Astrocyte (in vitro differentiated cells and primary cell): Measurements from ENCODE around the gene LIMS1. TPM values are rescaled to one million over a fixed set of nuclear protein-coding genes. Genes with fewer than 3 reads are reported as not detected.
A peak's percentile ranks its signal among the peaks of the same experiment; 100 is the strongest.

Experiments
- DNase-seq: peaks from one replicate; pipeline ENCODE4 v3.0.0-alpha.2; 2010; ENCODE audit warnings: low read depth
- FAIRE-seq: peaks from 2 replicates; lab custom pipeline; 2011; peaks lifted over from hg19 to GRCh38; lab: Jason Lieb, UNC
- H2AFZ ChIP-seq: 2 replicates; pipeline ENCODE4 v1.6.0; 2012; ENCODE audit warnings: low read depth, low read length, inconsistent platforms
- H3K27ac ChIP-seq: 2 replicates; pipeline ENCODE4 v1.5.1; 2011; ENCODE audit warnings: low read depth, low read length, inconsistent platforms
- H3K27me3 ChIP-seq: 2 replicates; pipeline ENCODE4 v1.6.0; 2011; ENCODE audit warnings: low read length, inconsistent platforms; ENCODE audit not compliant: insufficient read depth
- H3K36me3 ChIP-seq: 2 replicates; pipeline ENCODE4 v1.5.1; 2011; ENCODE audit warnings: low read length, inconsistent platforms; ENCODE audit not compliant: insufficient read depth
- H3K4me1 ChIP-seq: 2 replicates; pipeline ENCODE4 v1.5.1; 2011; ENCODE audit warnings: low read length, inconsistent platforms; ENCODE audit not compliant: insufficient read depth
- H3K4me2 ChIP-seq: 2 replicates; pipeline ENCODE4 v1.6.0; 2012; ENCODE audit warnings: low read length, inconsistent platforms
- H3K4me3 ChIP-seq: 2 replicates; pipeline ENCODE4 v1.5.1; 2011; ENCODE audit warnings: low read depth, mild to moderate bottlenecking, low read length, inconsistent platforms; ENCODE audit not compliant: insufficient read depth
- H3K79me2 ChIP-seq: 2 replicates; pipeline ENCODE4 v1.6.0; 2012; ENCODE audit warnings: mild to moderate bottlenecking, low read length, inconsistent platforms; ENCODE audit not compliant: insufficient read depth
- H3K9ac ChIP-seq: 2 replicates; pipeline ENCODE4 v1.6.0; 2012; ENCODE audit warnings: mild to moderate bottlenecking, low read length, inconsistent platforms
- H3K9me3 ChIP-seq: 2 replicates; pipeline ENCODE4 v1.5.1; 2012; ENCODE audit warnings: low read depth, mild to moderate bottlenecking, low read length, inconsistent platforms; ENCODE audit not compliant: insufficient read depth
- H4K20me1 ChIP-seq: 2 replicates; pipeline ENCODE4 v1.6.0; 2012; ENCODE audit warnings: low read length, inconsistent platforms; ENCODE audit not compliant: insufficient read depth
- H3K27ac Mint-ChIP-seq: one replicate; pipeline ENCODE4 v1.8.0; 2021; ENCODE audit warnings: mild to moderate bottlenecking, mixed read lengths; ENCODE audit not compliant: unreplicated experiment
- H3K27me3 Mint-ChIP-seq: one replicate; pipeline ENCODE4 v1.8.0; 2021; ENCODE audit warnings: low read depth, mixed read lengths; ENCODE audit not compliant: unreplicated experiment
- H3K36me3 Mint-ChIP-seq: one replicate; pipeline ENCODE4 v1.8.0; 2021; ENCODE audit warnings: low read depth, mixed read lengths; ENCODE audit not compliant: unreplicated experiment
- H3K4me1 Mint-ChIP-seq: one replicate; pipeline ENCODE4 v1.8.0; 2021; ENCODE audit warnings: low read depth, mixed read lengths; ENCODE audit not compliant: unreplicated experiment
- H3K4me3 Mint-ChIP-seq: one replicate; pipeline ENCODE4 v1.8.0; 2021; ENCODE audit warnings: mild to moderate bottlenecking, moderate library complexity, mixed read lengths; ENCODE audit not compliant: unreplicated experiment
- H3K9me3 Mint-ChIP-seq: one replicate; pipeline ENCODE4 v1.8.0; 2021; ENCODE audit warnings: mild to moderate bottlenecking, mixed read lengths; ENCODE audit not compliant: unreplicated experiment
- EZH2 ChIP-seq: IDR thresholded peaks from 2 replicates; pipeline ENCODE4 v1.6.1; 2012; ENCODE audit warnings: mild to moderate bottlenecking, low read length, inconsistent platforms; ENCODE audit not compliant: insufficient read depth
- total RNA-seq: library from RNA; stranded (reverse); gene quantifications from 2 replicates; pipeline ENCODE4 v1.2.1, GENCODE V29; 2021
- TF ChIP-seq, protein P1 (sequence below): IDR thresholded peaks from 2 replicates; pipeline ENCODE4 v1.5.1; 2011; ENCODE audit warnings: low read depth, mild to moderate bottlenecking, inconsistent platforms, low read length, moderate library complexity; ENCODE audit not compliant: insufficient read depth

Gene LIMS1
- total RNA-seq, 1 donor from 2014 or later, result 205 TPM

DNA sequence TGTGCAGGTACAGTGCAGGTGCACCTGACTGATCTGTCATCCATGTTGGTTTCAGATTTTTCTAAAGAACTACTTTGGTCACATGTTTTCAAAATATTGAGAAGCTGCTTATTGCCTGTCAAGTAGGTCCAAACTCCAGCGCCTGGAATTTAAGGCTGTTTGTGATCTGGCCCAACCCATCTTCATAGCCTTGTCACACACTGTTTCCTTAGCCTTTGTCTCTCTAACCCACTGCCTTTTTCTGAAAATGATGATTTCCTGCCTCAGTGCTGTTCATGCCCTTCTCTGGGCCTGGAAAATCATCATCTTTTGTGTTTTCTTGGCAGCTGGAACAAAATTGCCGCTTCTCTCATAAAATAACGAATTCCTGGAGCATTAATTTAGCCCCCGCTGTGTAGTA, 7.2 kb downstream of the LIMS1 start:
- H3K4me3 ChIP-seq, result no peak overlapping the region
- no peak overlapping the region for H2AFZ ChIP-seq
- H3K27me3 ChIP-seq, result no peaks in the 10 kb centered on the region
- H3K4me2 ChIP-seq, result peak overlapping the region; percentile 24
- peaks cover 89% of the 10 kb centered on the region for H4K20me1 ChIP-seq
- Mint-ChIP-seq H3K27me3 (no peaks in the 10 kb centered on the region), H3K4me3 (no peak overlapping the region), H3K4me1 (peaks cover 40% of the 10 kb centered on the region), H3K9me3 (no peaks in the 10 kb centered on the region), H3K27ac (no peak overlapping the region), H3K36me3 (peaks cover 7% of the 10 kb centered on the region)
- peak overlapping the region; percentile 12 for H3K27ac ChIP-seq
- no peak for TF ChIP-seq EZH2
- TF ChIP-seq, protein P1, sequence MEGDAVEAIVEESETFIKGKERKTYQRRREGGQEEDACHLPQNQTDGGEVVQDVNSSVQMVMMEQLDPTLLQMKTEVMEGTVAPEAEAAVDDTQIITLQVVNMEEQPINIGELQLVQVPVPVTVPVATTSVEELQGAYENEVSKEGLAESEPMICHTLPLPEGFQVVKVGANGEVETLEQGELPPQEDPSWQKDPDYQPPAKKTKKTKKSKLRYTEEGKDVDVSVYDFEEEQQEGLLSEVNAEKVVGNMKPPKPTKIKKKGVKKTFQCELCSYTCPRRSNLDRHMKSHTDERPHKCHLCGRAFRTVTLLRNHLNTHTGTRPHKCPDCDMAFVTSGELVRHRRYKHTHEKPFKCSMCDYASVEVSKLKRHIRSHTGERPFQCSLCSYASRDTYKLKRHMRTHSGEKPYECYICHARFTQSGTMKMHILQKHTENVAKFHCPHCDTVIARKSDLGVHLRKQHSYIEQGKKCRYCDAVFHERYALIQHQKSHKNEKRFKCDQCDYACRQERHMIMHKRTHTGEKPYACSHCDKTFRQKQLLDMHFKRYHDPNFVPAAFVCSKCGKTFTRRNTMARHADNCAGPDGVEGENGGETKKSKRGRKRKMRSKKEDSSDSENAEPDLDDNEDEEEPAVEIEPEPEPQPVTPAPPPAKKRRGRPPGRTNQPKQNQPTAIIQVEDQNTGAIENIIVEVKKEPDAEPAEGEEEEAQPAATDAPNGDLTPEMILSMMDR, result no peak
- H3K9ac ChIP-seq, result peak overlapping the region; percentile 48
- FAIRE-seq, result no peak
- DNase-seq, result no peak
- peaks cover 100% of the 10 kb centered on the region for H3K79me2 ChIP-seq
- peaks cover 31% of the 10 kb centered on the region for H3K4me1 ChIP-seq
- no peaks in the 10 kb centered on the region for H3K9me3 ChIP-seq
- peaks cover 5% of the 10 kb centered on the region for H3K36me3 ChIP-seq

DNA sequence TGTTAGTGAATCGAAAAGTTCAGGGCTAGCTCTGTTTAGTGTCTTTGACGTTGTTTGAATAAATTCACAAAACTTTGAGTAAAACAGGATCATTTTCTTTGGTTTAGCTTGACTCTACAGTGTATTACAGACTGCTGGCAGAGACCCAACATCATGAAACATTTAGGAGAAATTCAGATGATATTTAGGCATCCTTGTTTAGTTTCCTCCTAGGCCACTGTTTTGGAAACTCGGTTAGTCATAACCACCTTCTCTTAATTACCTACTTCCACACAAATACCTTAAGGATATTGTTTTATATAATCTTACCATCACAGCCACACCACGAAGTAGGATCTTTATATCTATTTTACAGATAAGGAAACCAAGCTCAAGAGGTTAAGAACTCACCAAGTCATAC, 7.8 kb downstream of the LIMS1 start:
- Histone ChIP-seq H3K27me3 (no peaks in the 10 kb centered on the region), H3K4me1 (peaks cover 24% of the 10 kb centered on the region), H4K20me1 (peaks cover 88% of the 10 kb centered on the region), H3K36me3 (peaks cover 5% of the 10 kb centered on the region), H3K27ac (peak overlapping the region; percentile 24), H3K9me3 (no peaks in the 10 kb centered on the region), H3K4me2 (peak overlapping the region; percentile 24), H3K79me2 (peaks cover 100% of the 10 kb centered on the region), H3K4me3 (no peak overlapping the region), H2AFZ (no peak overlapping the region), H3K9ac (peak overlapping the region; percentile 48)
- peak; percentile 71 for DNase-seq
- H3K4me3 Mint-ChIP-seq, result peak overlapping the region; percentile 23
- peaks cover 46% of the 10 kb centered on the region for H3K4me1 Mint-ChIP-seq
- FAIRE-seq, result no peak
- no peaks in the 10 kb centered on the region for H3K27me3 Mint-ChIP-seq
- TF ChIP-seq, protein P1, result no peak
- TF ChIP-seq EZH2, result no peak
- H3K36me3 Mint-ChIP-seq, result peaks cover 11% of the 10 kb centered on the region
- H3K9me3 Mint-ChIP-seq, result no peaks in the 10 kb centered on the region
- peak overlapping the region; percentile 19 for H3K27ac Mint-ChIP-seq

DNA sequence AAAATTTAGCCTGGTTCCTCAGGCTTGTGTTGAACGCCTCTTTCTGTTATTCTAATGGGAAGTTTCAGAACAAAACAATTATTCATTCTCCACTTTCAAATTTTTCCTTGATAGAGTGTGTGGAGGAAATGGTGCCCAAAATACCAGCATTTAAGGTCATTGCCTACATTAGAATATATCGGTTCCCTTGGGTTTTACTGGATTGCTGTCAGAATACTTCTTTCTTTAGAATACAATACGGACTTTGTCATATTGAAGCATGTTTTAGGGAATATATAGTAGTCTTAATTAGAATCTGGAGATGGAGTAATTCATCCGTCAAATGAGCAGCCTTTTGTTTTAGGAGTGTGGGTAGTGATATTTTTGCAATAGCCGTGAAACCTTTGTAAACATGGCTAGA, 13.3 kb downstream of the LIMS1 start:
- H3K36me3 Mint-ChIP-seq, result peaks cover 14% of the 10 kb centered on the region
- no peak overlapping the region for H3K4me3 ChIP-seq
- H3K4me1 ChIP-seq, result peaks cover 24% of the 10 kb centered on the region
- no peaks in the 10 kb centered on the region for H3K9me3 ChIP-seq
- DNase-seq (no peak), FAIRE-seq (no peak)
- H3K9ac ChIP-seq, result peak overlapping the region; percentile 73
- H3K4me1 Mint-ChIP-seq, result peaks cover 30% of the 10 kb centered on the region
- H3K27ac ChIP-seq, result peak overlapping the region; percentile 90
- H3K36me3 ChIP-seq, result no peaks in the 10 kb centered on the region
- H3K27me3 Mint-ChIP-seq, result no peaks in the 10 kb centered on the region
- TF ChIP-seq EZH2, result no peak
- TF ChIP-seq, protein P1, result no peak
- H3K79me2 ChIP-seq, result peaks cover 91% of the 10 kb centered on the region
- no peaks in the 10 kb centered on the region for H3K9me3 Mint-ChIP-seq
- peaks cover 60% of the 10 kb centered on the region for H4K20me1 ChIP-seq
- H3K27me3 ChIP-seq, result no peaks in the 10 kb centered on the region
- peak overlapping the region; percentile 63 for H3K4me2 ChIP-seq
- H3K4me3 Mint-ChIP-seq, result no peak overlapping the region
- no peak overlapping the region for H2AFZ ChIP-seq
- peak overlapping the region; percentile 71 for H3K27ac Mint-ChIP-seq
